Motor neuron (in vitro differentiated cells): Measurements from ENCODE around the gene OR9Q1. TPM values are rescaled to one million over a fixed set of nuclear protein-coding genes. Genes with fewer than 3 reads are reported as not detected.

Experiments used
- ATAC-seq, 8 experiments: fragments of 200-7000 bp; cut with Tn5 transposase; replicated peaks in 6 of 8; 2 replicates each; pipeline ENCODE4 v1.8.0; 2021; ENCODE audit warnings: mild to moderate bottlenecking in 8 of 8, moderate library complexity in 8 of 8
- H3K27ac ChIP-seq, 2 donors: fragments of 250-450 bp; sonication (Bioruptor Pico); 2 replicates each; pipeline ENCODE4 v1.9.0; 2021; ENCODE audit warnings: antibody characterized with exemption in 2 of 2, mild to moderate bottlenecking in 2 of 2, moderate library complexity in 1 of 2
- H3K4me1 ChIP-seq, 2 donors: fragments of 250-450 bp; sonication (Bioruptor Pico); replicated peaks in 1 of 2; 2 replicates each; pipeline ENCODE4 v1.6.1; 2021; ENCODE audit warnings: antibody characterized with exemption in 2 of 2, mild to moderate bottlenecking in 2 of 2, moderate library complexity in 1 of 2
- H3K4me3 ChIP-seq, 5 donors: fragments of 250-450 bp; sonication (Bioruptor Pico); 2 replicates each; pipeline ENCODE4 v1.9.0; 2021; ENCODE audit warnings: antibody characterized with exemption in 5 of 5, mild to moderate bottlenecking in 5 of 5, moderate library complexity in 4 of 5
- WGBS, 10 experiments: fragments of 450-650 bp; shearing (Covaris generic); methylation state at CpG; one replicate each; pipeline ENCODE4 v1.0.0; 2022; 5-methylcytosine and 5-hydroxymethylcytosine counted together
- in situ Hi-C, 9 experiments: fragments of 400-800 bp; cut with MboI; loops; one replicate each; pipeline ENCODE4 v1.15.0; 2021; ENCODE audit warnings: low sequenced_read_pairs in 9 of 9, low pct_unique_long_range_greater_than_20kb in 2 of 9; ENCODE audit not compliant: unreplicated experiment in 9 of 9
- total RNA-seq, 8 experiments: library from RNA; unstranded; fragments of 300-600 nt; gene quantifications; 2 replicates each; pipeline versions ENCODE4 v1.2.3 to v1.2.4, GENCODE V29; 2022

OR9Q1 gene
- total RNA-seq, 8 experiments from 2014 or later: 0.09 to 0.33 TPM; not detected in 6

- no peak for ATAC-seq
- in situ Hi-C loops: no loop called here
- no peaks in the 10 kb centered on the region for H3K4me1 ChIP-seq
These were observed 73.8 kb downstream of the OR9Q1 start for GRCh38 chr11:58097437-58097836.

GRCh38 chr11:58121096-58121495, 97.4 kb downstream of the OR9Q1 start:
- H3K4me1 ChIP-seq: no peaks in the 10 kb centered on the region
- in situ Hi-C loops: no loop called here
- no peak overlapping the region for H3K4me3 ChIP-seq
- no peak overlapping the region for H3K27ac ChIP-seq
- WGBS, 10 experiments: 0 to 100% (median 84%) methylated on average over 1 of the region's 1 CpG; no CpG with 5 or more reads in 6 of the 10 experiments
- ATAC-seq: no peak

More at GRCh38 chr11:58097437-58097836, 73.8 kb downstream of the OR9Q1 start:
- Histone ChIP-seq H3K27ac (no peak overlapping the region), H3K4me3 (no peak overlapping the region)
- WGBS, 10 experiments: 30 to 100% (median 66%) methylated on average over 1 to 2 of the region's 2 CpGs; no CpG with 5 or more reads in 2 of the 10 experiments

DNA sequence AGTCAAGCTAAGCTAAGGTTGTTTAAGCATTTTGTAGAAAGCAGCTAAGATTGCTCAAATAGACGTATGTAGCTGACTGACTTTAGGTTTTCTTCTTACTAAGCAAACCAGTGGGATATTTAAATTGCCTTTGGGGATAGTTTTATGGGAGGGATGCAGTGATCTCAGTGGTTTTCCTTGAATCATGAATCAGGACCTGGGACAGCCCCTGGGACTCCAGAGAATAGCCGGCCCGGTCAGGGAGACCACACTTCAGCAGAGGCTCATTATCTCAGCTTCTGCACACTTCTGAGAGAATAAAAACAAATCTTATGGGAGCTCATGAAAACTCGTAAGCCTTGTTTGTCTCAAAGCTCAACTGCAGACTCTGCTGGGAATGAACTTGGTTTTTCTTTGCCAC, 101.8 kb downstream of the OR9Q1 start, which contains the start of gene OR9I1:
TSS of gene OR9I1 (minus strand) at position 62 of the 400 bp plus-strand sequence. CDS start 6,086 bp downstream, outside the sequence.
- ATAC-seq: no peak
- 0 to 68% (median 20%) methylated on average over 1 to 4 of the region's 4 CpGs; no CpG with 5 or more reads in 1 of the 10 experiments for WGBS, 10 experiments
- Histone ChIP-seq H3K4me1 (no peaks in the 10 kb centered on the region), H3K4me3 (no peak within 1 kb of the TSS), H3K27ac (no peak within 1 kb of the TSS)
- in situ Hi-C loops: no loop called here

DNA sequence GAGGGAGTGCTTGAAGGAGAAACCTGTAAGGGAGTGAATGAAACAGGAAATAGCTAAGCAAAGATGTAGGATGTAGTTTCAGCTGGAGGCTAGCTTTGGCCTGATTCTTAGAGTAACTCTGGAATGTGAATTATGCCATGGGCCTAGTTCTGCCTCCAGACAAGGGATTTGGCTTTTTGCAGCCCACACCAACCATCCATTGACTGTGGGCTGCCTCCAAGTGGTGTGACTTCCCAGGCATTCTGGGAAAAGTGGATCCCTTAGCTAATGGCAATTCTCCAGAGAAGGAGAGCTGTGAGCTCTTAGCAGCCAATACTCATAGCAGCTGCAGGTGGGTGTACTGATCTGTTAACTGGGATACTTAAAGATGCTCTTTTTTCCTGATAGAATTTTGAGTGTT, 103.7 kb downstream of the OR9Q1 start:
- Histone ChIP-seq H3K27ac (no peak overlapping the region), H3K4me1 (no peaks in the 10 kb centered on the region), H3K4me3 (no peak overlapping the region)
- no peak for ATAC-seq
- in situ Hi-C loops: no loop called here

GRCh38 chr11:58133309-58134076, 109.8 kb downstream of the OR9Q1 start:
- no peak overlapping the region for H3K4me3 ChIP-seq
- ATAC-seq: peak in 2 of 8 experiments; percentile 41 to 78
- no peaks in the 10 kb centered on the region for H3K4me1 ChIP-seq
- no peak overlapping the region for H3K27ac ChIP-seq
- WGBS, 10 experiments: 7 to 85% (median 45%) methylated on average over 1 to 7 of the region's 7 CpGs; no CpG with 5 or more reads in 1 of the 10 experiments
- in situ Hi-C loops: no loop called here

DNA sequence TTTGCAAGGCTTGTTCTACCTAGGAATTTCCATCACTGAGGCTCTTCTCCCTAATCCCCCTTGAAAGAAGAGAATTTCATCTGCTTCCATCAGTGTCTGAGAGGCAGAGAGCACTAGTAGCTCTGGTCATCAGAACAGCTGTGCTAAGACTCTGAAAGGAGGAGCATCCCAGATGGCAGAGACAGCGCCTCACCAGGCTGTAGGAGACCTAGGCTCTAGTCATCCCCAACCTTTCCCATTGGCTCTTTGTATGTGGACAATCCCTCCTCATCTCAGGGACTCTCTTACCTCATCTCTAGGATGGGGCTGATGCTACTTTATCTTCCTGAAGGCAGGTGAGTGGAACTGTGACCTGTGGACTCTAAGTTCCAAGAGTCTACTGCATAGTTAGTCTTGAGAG, 110.5 kb downstream of the OR9Q1 start:
- in situ Hi-C loops: no loop called here
- WGBS, 10 experiments: 0% methylated on average over 1 of the region's 1 CpG; no CpG with 5 or more reads in 9 of the 10 experiments
- peak in 2 of 8 experiments; percentile 51 to 54 for ATAC-seq
- no peak overlapping the region for H3K27ac ChIP-seq
- no peak overlapping the region for H3K4me3 ChIP-seq
- no peaks in the 10 kb centered on the region for H3K4me1 ChIP-seq

DNA sequence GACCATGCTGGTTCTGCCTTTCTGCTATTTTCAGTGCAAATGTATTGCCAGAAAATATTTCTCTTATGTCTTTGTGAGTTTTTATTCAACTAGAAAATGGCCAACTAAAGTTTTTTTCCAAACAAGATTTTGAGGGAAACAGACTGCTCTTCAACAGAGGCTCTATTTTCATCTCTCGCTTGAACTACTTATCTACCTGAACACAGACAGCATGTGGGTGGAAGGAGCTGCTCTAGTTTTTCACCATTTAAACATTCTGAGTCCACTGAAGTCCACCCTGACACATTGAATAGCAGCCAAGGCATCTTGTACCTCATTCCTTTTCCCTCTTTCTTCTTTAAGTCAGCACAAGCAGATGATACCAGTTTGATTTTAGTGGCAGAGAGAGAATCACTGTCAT, 111.5 kb downstream of the OR9Q1 start:
- Histone ChIP-seq H3K4me3 (no peak overlapping the region), H3K4me1 (no peaks in the 10 kb centered on the region), H3K27ac (no peak overlapping the region)
- in situ Hi-C loops: no loop called here
- ATAC-seq: no peak
- WGBS, 10 experiments: 0 to 83% (median 67%) methylated on average over 1 of the region's 1 CpG; no CpG with 5 or more reads in 5 of the 10 experiments

DNA sequence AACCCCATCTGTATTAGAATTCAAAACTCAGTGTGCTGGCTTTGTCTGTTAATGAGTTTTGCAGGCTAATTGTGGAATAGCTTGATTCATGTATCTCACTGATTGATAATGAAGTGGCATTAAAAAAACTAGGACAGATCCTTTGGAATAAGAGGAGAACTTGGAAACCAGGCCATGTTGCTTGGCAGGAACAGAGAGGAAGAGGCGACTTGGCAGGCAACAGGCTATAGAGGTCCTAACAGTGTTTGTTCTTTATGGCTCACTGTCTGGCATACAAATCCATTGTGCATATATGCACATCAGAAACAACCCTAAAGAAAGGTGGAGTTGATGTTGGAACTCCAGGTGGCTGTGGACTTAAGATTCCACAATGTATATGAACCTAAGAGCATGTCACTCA, 119.1 kb downstream of the OR9Q1 start:
- Histone ChIP-seq H3K4me3 (no peak overlapping the region), H3K4me1 (no peaks in the 10 kb centered on the region), H3K27ac (no peak overlapping the region)
- in situ Hi-C loops: no loop called here
- ATAC-seq: no peak
- WGBS, 10 experiments: 33 to 57% (median 42%) methylated on average over 1 of the region's 1 CpG; no CpG with 5 or more reads in 6 of the 10 experiments

- WGBS, 10 experiments: 0 to 100% (median 57%) methylated on average over 1 to 3 of the region's 3 CpGs
- in situ Hi-C loops: no loop called here
- no peak for ATAC-seq
- Histone ChIP-seq H3K4me3 (no peak overlapping the region), H3K4me1 (no peaks in the 10 kb centered on the region), H3K27ac (no peak overlapping the region)
These were observed 129.1 kb downstream of the OR9Q1 start for GRCh38 chr11:58152781-58153180.

DNA sequence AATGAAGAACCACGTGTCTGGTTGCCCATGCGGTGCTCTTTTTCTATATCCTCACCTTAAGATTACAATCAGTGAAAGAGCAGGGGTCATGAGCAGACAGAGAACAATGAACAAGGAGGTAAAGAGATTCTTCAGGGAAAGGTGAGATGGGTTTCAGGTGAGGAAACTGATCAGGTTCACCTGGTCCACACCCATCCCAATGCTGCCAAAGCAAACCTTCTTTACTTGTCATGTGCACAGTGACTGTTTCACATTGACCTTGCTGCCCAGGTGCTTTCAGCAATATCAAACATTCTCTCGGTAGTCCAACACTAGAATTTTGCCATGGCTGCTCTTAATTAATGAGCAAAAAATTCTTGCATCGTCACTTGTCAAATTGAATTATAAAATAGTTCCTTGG, 140.7 kb downstream of the OR9Q1 start:
- Histone ChIP-seq H3K4me1 (no peaks in the 10 kb centered on the region), H3K4me3 (no peak overlapping the region), H3K27ac (no peak overlapping the region)
- ATAC-seq: no peak
- in situ Hi-C loops: no loop called here
- 20 to 100% (median 84%) methylated on average over 1 to 2 of the region's 4 CpGs; no CpG with 5 or more reads in 4 of the 10 experiments for WGBS, 10 experiments

GRCh38 chr11:58164990-58165389, 141.3 kb downstream of the OR9Q1 start:
- 17 to 100% (median 52%) methylated on average over 1 of the region's 1 CpG; no CpG with 5 or more reads in 2 of the 10 experiments for WGBS, 10 experiments
- in situ Hi-C loops: no loop called here
- H3K4me3 ChIP-seq: no peak overlapping the region
- no peaks in the 10 kb centered on the region for H3K4me1 ChIP-seq
- no peak for ATAC-seq
- H3K27ac ChIP-seq: no peak overlapping the region

- Histone ChIP-seq H3K4me1 (no peaks in the 10 kb centered on the region), H3K4me3 (no peak overlapping the region), H3K27ac (no peak overlapping the region)
- WGBS, 10 experiments: 0 to 100% (median 71%) methylated on average over 1 to 7 of the region's 7 CpGs; no CpG with 5 or more reads in 1 of the 10 experiments
- no peak for ATAC-seq
- in situ Hi-C loops: no loop called here
These were observed 141.9 kb downstream of the OR9Q1 start for GRCh38 chr11:58165504-58166106.

DNA sequence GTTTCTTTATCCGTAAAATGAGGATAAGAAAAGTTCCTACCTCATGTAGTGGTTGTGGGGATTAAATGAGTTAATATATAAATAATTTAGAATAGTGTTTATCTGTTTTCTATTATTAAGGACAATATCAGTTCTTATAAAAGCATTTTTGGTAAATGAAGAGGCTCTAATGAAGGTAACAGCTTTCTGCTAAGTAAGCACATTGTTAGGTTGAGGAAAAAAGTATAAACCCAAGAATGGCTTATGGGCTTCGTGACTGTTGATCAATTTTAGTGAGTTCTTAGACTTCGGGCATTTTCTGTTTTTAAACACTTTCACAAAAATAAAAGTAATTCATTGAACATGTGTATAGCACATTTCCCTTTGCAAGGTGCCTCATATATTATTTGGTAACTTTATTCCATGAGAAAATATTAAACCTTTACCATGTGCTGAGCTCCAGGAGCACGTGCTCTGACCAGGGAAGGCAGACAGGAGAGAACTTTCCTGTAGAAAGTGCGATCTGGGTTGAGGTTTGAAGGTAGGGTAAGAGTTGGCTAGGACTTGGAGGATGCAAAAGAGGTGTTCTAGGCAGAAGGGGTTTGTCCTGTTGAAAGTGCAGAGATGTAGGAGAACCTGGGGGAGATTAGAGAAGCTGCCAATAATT, 153.9 kb downstream of the OR9Q1 start:
- Histone ChIP-seq H3K4me3 (no peak overlapping the region), H3K27ac (no peak overlapping the region), H3K4me1 (no peaks in the 10 kb centered on the region)
- WGBS, 10 experiments: 3 to 100% (median 50%) methylated on average over 1 to 5 of the region's 5 CpGs
- no peak for ATAC-seq
- in situ Hi-C loops: no loop called here
